ENCODE data around the gene EEA1. TPM values are rescaled to one million over a fixed set of nuclear protein-coding genes. Genes with fewer than 3 reads are reported as not detected.

The EEA1 gene
- total and polyA plus RNA-seq, 2 of the 4 experiments (the other 2 are of a cell fraction) = 4.6 to 12.5 TPM

DNA sequence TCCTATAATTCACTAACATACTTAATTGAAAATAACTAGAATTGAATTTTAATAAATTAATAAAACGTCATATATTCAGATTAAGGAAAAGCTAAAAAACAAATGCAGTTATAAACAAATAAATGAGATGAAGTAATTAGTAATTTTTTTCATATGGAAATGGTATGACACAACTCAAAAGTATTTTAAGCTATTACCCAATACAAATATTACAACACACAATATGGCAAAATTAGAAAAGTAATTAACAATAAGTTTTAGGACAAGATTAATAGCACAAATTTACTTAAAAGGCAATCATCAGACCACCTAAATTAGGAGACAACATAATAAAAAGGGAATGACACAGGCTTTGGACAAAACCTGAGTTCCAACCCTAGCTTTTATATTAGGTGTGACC lies 81.7 kb downstream of the EEA1 start:
- Histone ChIP-seq H3K27ac (ENCODE audit: insufficient read depth, low read length) (no peak overlapping the region), H3K9ac (ENCODE audit: low read depth, low read length) (no peak overlapping the region), H3K4me1 (ENCODE audit: control insufficient read depth, insufficient read depth, low read length) (no peaks in the 10 kb centered on the region), H3K79me1 (ENCODE audit: low read depth in 1 of 2, low read length in 2 of 2) (peaks cover 5 to 10% of the 10 kb centered on the region in 2 experiments; a peak in 3 of 4 replicates), H4K8ac (ENCODE audit: low read depth in 2 of 2, low read length in 2 of 2) (no peak overlapping the region; a peak in 1 of 4 replicates), H2BK120ac (ENCODE audit: low read depth, low read length) (no peak overlapping the region), H2BK20ac (ENCODE audit: low read depth, low read length) (no peak overlapping the region), H2AFZ (replicated peaks; ENCODE audit: low read length, poor library complexity) (no peak overlapping the region), H3K23ac (ENCODE audit: low read depth, low read length) (no peak overlapping the region), H4K91ac (ENCODE audit: insufficient read depth, low read depth, low read length) (no peak overlapping the region), H3K4me2 (ENCODE audit: low read depth, low read length) (no peak overlapping the region), H3K56ac (ENCODE audit: extremely low read depth, insufficient read depth, low read length) (no peak overlapping the region), H4K5ac (ENCODE audit: low read depth, low read length) (no peak overlapping the region), H3K18ac (ENCODE audit: low read depth, low read length) (no peak overlapping the region), H3K4me3 (ENCODE audit: insufficient read depth, low read depth, low read length) (no peak overlapping the region), H2AK5ac (ENCODE audit: low read depth, low read length) (no peak overlapping the region), H3K9me1 (ENCODE audit: insufficient read depth, low read length) (0 out of 2 replicates have a peak, but pooled peaks cover 3% of the 10 kb centered on the region), H2BK5ac (ENCODE audit: low read depth, low read length, poor library complexity, severe bottlenecking) (peak overlapping the region; percentile 65), H3K4ac (ENCODE audit: low read depth, low read length) (no peak overlapping the region), H4K20me1 (ENCODE audit: insufficient read depth, low read length) (no peaks in the 10 kb centered on the region), H3K9me3 (ENCODE audit: control insufficient read depth, insufficient read depth, low read length) (no peaks in the 10 kb centered on the region), H2AK9ac (replicated peaks; ENCODE audit: low read depth, low read length, poor library complexity) (no peak overlapping the region), H3K14ac (replicated peaks; ENCODE audit: low read depth, low read length) (no peak overlapping the region), H2BK15ac (ENCODE audit: low read depth, low read length) (no peak overlapping the region), H3K36me3 (ENCODE audit: control insufficient read depth, insufficient read depth, low read length) (peaks cover 9% of the 10 kb centered on the region), H3K27me3 (ENCODE audit: control insufficient read depth, insufficient read depth, low read length) (no peaks in the 10 kb centered on the region)
- no peak for ATAC-seq (ENCODE audit: low read depth)
- in situ Hi-C loops (cut with MboI; ENCODE audit: low sequenced_read_pairs) (no loop called here), dilution Hi-C loops (cut with HindIII; ENCODE audit: low sequenced_read_pairs, unreplicated experiment) (no loop called here), intact Hi-C loops (cut with micrococcal nuclease) (no loop called here)
- CTCF ChIA-PET = interaction anchor here (0.6 to 1.8 kb wide), 2 partner anchors 13 to 77 kb away, joined by 3 to 6 read pairs; no protein-coding TSS in a partner anchor
- TF ChIP-seq RCOR1 (IDR thresholded peaks at IDR 0.05; ENCODE audit: insufficient replicate concordance, low read length) (no peak), CEBPB (IDR thresholded peaks at IDR 0.05; ENCODE audit: low read depth, low read length) (peak; percentile 41; the same call in 1 of the 2 replicates), RAD21 (IDR thresholded peaks at IDR 0.05; ENCODE audit: low read length) (no peak), NFE2L2 (IDR thresholded peaks at IDR 0.05; ENCODE audit: low read depth, low read length) (no peak)
- POLR2A ChIA-PET (ENCODE audit: unreplicated experiment) = no interaction called here
- no TSS peak for BruUV-seq (replicated peaks)
- WGBS, 2 experiments (ENCODE audit: extremely low coverage in 2 of 2, insufficient read length in 1 of 2) = no CpG with 5 or more reads among the region's 1 CpG
- DNase-seq = no peak
